HG02588 (cell line): Measurements from ENCODE around the gene SP2.

Experiments
- ATAC-seq: cut with Tn5 transposase; IDR thresholded peaks from one replicate; pipeline ENCODE4 v1.9.1; 2021; ENCODE audit warnings: mild to moderate bottlenecking, moderate library complexity; ENCODE audit not compliant: unreplicated experiment

Gene SP2

GRCh38 chr17:47889734-47890529, 6.1 kb upstream of the SP2 start:
- no peak for ATAC-seq

DNA sequence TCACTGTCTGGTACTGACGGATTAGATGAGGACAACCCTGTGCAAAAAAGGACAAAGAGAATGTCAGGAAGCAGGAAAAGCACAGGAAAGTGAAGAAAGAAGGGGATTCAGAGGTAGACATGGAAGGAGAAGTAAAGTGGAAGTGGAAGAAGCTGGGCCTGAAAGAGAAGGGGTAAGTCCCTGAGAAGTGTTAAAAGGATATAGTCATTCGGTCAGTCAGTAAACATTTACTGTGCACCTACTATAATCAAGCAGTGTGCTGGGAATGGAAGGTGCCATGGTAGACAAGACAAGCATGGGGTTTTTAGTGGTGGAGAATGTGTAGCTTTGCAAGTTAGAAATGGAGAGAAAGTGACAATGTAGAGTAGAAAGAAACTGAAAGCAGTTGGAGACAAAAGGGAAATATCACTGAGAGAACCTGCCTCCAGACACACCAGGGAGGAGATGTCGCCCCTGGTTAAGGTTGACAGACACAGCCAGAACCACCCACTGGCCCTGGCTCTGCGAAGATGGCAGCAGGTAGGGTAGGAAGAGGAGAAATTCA, 4.4 kb upstream of the SP2 start:
- ATAC-seq: no peak

- no peak for ATAC-seq
Observed at GRCh38 chr17:47894498-47895346, 1.3 kb upstream of the SP2 start.

DNA sequence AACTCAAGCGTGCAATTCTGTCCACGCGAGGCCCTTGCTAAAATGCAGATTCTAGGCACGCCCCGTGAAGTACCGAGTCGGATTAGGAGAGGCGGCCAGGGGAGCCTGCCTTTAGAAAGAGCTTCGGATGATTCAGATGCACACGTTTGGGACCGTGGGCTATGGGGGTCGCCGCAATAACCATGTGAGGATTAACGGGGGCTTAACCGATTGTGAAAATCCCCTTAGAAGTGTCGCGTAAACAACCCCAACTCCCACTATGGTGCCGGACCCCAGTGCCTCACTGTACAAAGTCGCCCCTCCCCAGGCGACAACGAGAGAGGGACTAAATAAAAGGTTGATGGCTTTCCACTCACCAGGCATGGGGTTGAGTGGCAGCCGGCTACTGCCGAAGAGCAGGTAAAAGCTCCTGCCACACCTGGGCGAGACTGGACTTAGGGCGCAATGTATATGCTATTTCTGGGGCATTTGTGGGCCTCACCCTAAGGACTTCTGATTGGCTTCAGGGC, 635 bp upstream of the SP2 start:
- ATAC-seq: no peak

- ATAC-seq: no peak
Observed at GRCh38 chr17:47896672-47897490, 845 bp downstream of the SP2 start.

- no peak for ATAC-seq
Observed at GRCh38 chr17:47897561-47897960, 1.5 kb downstream of the SP2 start.

- ATAC-seq: no peak
Observed at GRCh38 chr17:47898241-47898640, 2.2 kb downstream of the SP2 start.

- ATAC-seq: no peak
Observed at GRCh38 chr17:47899643-47900042, 3.6 kb downstream of the SP2 start.

DNA sequence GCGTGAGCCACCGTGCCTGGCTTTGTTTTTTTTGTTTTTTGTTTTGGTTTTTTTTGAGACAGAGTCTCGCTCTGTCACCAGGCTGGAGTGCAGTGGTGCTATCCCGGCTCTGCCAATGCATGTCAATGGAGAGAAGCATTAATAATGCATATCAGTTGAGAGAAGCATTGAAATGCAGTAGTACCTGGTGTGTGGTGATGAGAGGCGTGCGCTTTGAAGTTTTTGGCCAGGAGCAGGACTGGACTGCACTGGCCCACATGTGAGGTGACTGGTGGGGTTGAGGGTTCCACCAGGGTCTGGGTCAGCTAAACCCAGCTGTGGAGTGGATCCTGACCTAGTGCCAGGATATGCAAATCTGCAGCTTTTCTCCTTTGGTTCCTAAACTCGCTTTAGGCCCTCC, 5.4 kb downstream of the SP2 start:
- no peak for ATAC-seq

- no peak for ATAC-seq
Observed at GRCh38 chr17:47902039-47902744, 6.2 kb downstream of the SP2 start.

DNA sequence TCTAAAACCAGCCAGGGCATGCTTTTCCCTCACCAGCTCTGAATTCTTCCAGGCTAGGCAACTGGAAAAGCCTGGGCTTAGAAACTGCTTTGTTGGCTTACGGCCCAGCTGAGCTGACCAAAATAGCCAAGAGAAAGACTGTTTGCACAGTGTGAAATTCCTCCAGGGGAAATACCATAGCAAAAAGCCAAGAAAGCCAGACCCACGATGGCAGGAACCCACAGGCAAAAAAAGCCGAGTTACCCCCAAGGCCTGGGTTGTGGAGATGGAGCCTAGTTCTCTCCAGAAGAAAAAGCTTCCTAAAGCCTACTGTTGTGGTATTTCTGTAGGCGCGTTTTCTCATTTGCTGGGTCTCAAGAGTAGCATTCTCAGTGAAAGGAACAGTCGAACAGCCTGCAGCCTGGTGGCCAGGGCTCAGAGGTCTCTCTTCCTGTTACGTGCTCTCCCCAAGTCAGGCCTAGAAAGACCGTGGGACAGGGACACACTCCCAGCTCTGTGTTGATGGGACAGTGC, 9.2 kb downstream of the SP2 start:
- ATAC-seq: no peak

- no peak for ATAC-seq
Observed at GRCh38 chr17:47906443-47906842, 10.4 kb downstream of the SP2 start.

DNA sequence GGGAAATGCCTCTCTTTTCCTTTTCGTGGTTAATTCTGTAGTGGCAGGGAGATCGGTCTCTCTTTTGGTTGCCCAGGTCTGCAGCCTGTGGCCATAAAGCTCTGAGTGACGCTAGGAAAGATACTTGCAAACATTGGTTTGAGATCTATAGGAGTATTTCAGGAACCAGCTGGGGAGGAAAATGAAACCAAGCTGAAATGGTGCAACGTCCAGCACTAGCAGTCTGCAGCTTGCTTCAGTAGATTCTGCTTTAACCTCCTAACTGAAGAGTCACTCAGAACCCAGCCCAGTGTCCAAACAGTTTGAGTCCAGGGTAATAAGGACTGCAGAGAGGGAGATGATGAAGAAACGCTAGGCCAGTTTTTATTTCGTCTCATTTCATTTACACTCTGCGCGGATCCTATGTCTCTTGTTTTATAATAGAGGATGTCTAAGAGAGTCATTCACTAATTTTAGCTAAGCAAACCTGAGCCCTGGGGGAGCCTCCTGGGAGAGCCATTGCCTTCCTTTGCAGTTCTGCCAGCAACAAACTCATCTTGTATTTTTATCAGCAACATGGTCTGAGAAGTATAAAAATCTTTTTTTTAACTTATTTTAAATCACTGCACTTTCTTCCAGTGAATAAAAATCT, 12.0 kb downstream of the SP2 start:
- no peak for ATAC-seq

DNA sequence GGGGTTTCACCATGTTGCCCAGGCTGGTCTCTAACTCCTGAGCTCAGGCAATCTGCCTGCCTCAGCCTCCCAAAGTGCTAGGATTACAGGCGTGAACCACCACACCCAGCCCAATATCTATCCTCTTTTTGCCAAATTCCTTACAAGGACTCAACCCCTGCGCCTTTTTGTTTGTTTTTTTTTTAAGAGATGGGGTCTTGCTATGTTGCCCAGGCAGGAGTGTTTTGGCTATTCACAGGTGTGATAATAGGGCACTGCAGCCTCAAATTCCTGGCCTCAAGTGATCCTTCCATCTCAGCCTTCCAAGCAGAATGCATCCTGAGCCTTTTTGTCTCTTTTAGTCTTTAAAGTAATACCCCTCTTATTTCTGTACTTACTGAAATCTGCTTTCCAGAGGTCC, 17.0 kb downstream of the SP2 start:
- no peak for ATAC-seq

DNA sequence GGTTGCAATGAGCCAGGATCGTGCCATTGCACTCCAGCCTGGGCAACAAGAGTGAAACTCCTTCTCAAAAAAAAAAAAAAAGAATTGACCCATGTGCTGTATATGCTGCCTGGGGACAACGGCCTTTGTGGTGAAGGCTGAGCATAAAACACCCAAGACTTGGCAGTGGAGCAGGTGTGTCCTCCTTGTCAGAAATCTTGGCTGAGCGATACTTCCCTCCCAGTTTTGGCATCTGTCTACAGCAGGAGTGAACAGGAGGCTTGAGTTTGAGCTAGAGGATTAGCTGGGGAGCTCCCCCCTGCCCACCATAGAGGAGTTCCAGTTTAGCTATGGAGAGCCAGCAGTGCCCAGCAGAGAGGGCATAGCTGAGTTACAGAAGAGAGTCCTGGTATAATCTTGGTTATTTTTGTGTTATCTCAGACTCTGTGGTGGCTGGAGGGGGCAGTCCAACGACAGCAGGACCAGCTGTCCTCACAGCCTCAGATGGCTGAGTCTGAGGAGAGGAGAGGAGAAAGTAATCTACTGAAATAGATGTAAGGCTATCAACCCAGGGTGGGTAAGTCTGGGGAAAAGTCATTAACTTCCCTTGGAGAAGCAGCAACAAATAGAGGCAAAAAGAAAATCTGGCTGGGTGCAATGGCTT, 18.4 kb downstream of the SP2 start:
- ATAC-seq: no peak

GRCh38 chr17:47915776-47916398, 19.9 kb downstream of the SP2 start:
- no peak for ATAC-seq

DNA sequence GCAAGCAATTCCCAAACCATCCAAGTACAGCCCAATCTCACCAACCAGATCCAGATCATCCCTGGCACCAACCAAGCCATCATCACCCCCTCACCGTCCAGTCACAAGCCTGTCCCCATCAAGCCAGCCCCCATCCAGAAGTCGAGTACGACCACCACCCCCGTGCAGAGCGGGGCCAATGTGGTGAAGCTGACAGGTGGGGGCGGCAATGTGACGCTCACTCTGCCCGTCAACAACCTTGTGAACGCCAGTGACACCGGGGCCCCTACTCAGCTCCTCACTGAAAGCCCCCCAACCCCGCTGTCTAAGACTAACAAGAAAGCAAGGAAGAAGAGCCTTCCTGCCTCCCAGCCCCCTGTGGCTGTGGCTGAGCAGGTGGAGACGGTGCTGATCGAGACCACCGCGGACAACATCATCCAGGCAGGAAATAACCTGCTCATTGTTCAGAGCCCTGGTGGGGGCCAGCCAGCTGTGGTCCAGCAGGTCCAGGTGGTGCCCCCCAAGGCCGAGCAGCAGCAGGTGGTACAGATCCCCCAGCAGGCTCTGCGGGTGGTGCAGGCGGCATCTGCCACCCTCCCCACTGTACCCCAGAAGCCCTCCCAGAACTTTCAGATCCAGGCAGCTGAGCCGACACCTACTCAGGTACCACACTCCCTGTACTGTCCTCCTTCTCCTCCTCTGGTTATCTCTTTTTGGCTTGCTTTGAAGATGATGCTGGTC, 20.6 kb downstream of the SP2 start:
- no peak for ATAC-seq

DNA sequence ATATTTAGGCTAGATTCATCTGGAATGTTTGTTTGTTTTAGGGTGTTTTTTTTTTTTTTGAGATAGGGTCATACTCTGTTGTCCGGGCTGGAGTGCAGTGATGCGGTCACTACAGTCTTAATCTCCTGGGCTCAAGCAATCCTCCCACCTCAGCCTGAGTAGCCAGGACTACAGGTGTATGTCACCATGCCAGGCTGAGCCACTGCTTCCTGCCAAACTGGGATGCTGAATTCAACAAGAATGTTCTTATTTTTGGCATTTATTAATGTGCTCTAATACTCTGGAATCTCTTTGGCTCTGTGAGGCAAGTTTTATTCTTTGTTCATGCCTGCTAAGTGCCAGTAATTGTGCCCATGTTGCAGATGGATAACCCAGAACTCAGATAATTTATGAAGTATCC, 21.5 kb downstream of the SP2 start:
- no peak for ATAC-seq
